Kidney (tissue), 14 donors: Measurements from ENCODE around the gene TMEM271. TPM values are rescaled to one million over a fixed set of nuclear protein-coding genes. Genes with fewer than 3 reads are reported as not detected.

Source experiments
- DNase-seq, 5 donors: peaks; one replicate each; pipeline ENCODE4 v3.0.0-alpha.2; 2013 to 2020
- FAIRE-seq: peaks from 2 replicates; lab custom pipeline; 2012; peaks lifted over from hg19 to GRCh38; lab: Jason Lieb, UNC
- H3K27ac ChIP-seq, 2 donors: one replicate each; pipeline ENCODE4 v1.7.0; 2013; ENCODE audit warnings: low read depth in 2 of 2, low read length in 2 of 2, inconsistent platforms in 1 of 2
- H3K27me3 ChIP-seq: one replicate; pipeline ENCODE4 v1.7.1; 2013; ENCODE audit warnings: low read length, inconsistent platforms; ENCODE audit not compliant: control insufficient read depth, insufficient read depth
- H3K36me3 ChIP-seq, 3 donors: one replicate each; pipeline versions ENCODE4 v1.7.0 to v1.7.1; 2013; ENCODE audit warnings: low read length in 3 of 3, control low read depth in 1 of 3, inconsistent platforms in 1 of 3; ENCODE audit not compliant: insufficient read depth in 3 of 3, control insufficient read depth in 2 of 3
- H3K4me1 ChIP-seq, 3 donors: one replicate each; pipeline versions ENCODE4 v1.7.0 to v1.7.1; 2013; ENCODE audit warnings: low read length in 3 of 3, inconsistent platforms in 1 of 3, low read depth in 1 of 3; ENCODE audit not compliant: control insufficient read depth in 2 of 3, insufficient read depth in 2 of 3
- H3K4me3 ChIP-seq, 3 donors: one replicate each; pipeline versions ENCODE4 v1.7.0 to v1.8.1; 2013; ENCODE audit warnings: low read length in 3 of 3, control low read depth in 1 of 3, inconsistent platforms in 1 of 3
- H3K9ac ChIP-seq, 3 donors: one replicate each; pipeline versions ENCODE4 v1.7.0 to v1.7.1; 2013; ENCODE audit warnings: low read length in 3 of 3, control low read depth in 1 of 3, inconsistent platforms in 1 of 3
- H3K9me3 ChIP-seq, 3 donors: one replicate each; pipeline versions ENCODE4 v1.7.0 to v1.7.1; 2013; ENCODE audit warnings: low read length in 3 of 3, control low read depth in 1 of 3, inconsistent platforms in 1 of 3; ENCODE audit not compliant: control insufficient read depth in 2 of 3, insufficient read depth in 1 of 3
- intact Hi-C: fragments of 100-400 bp; cut with DNase I; formaldehyde crosslinking; loops from one replicate; pipeline ENCODE4 v1.11.1; 2022
- polyA plus RNA-seq: library from polyadenylated mRNA; stranded (reverse); fragments of 350-450 nt; fragmentation: Illumina TruSeq; extraction: RNeasy Lipid Tissue Mini Kit (QIAGEN cat#74804); gene quantifications from one replicate; pipeline ENCODE4 v1.2.3, GENCODE V29; 2014; ENCODE audit warnings: low read depth, low replicate concordance; ENCODE audit not compliant: insufficient read depth
- total RNA-seq: library from RNA; stranded (reverse); fragmentation: NEBNext Ultra II Directional; extraction: Animal tissue kit (Norgen Biotek cat#: 25700); gene quantifications from one replicate; pipeline ENCODE4 v1.2.1, GENCODE V29; 2021
- TF ChIP-seq, protein P1 (sequence below): IDR thresholded peaks from 3 replicates; pipeline ENCODE4 v1.5.1; 2012; ENCODE audit warnings: mild to moderate bottlenecking, moderate library complexity, borderline replicate concordance; ENCODE audit not compliant: insufficient read depth; ENCODE audit errors: extremely low read depth
- donor health status: control.
- donor health status: control.
- donor health status: control.
- donor health status: control.
- donor health status: control.
- donor health status: DM: yes; HTN: yes; CAD: no.
- donor health status: Normal renal cell carcinoma (clear cell type).

Gene TMEM271
- total and polyA plus RNA-seq, 2 donors from 2014 or later = not detected

DNA sequence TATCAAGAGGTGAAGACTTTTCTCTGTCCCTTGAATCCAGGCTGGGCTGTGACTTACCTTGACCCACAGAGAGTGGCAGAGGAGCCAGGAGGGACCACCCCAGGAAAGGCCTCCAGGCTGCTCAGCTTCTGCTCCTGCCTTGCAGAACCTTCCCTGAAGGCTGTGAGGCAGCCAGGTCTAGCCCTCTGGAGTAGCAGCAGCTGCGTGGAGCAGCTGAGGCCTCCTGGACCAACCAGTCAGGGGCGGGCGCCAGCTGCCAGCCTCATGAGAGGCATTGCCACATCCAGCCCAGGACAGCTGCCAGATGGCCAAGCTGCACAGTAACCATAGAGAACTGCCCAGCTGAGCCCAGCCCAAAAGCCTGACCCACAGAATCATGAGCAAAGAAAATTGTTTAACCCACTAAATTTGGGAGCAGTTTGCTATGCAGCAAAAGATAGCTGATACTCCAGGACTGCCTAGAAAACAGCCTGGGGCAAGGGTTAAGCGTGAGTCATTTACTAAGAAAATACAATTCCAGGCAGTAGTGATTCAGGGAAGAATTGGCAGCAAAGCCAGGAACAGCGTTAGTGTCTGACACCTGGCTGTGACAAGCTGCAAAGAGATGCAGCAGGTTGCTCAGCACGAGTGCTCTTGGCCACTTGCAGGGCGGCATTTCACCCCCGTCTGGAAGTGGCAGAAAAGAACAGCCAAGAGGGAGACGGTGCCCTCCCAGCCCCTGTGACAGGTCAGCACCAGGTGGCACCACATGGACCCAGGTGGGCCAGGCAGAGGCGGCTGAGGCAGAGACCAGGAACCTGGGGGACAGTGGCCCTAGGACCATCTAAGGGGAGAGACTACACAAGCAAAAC is 34.5 kb upstream of the TMEM271 start:
- intact Hi-C loops = no loop called here
- H3K9me3 ChIP-seq = no peaks in the 10 kb centered on the region
- peak in 2 of 5 donors; percentile 25 to 26 for DNase-seq
- no peaks in the 10 kb centered on the region for H3K27me3 ChIP-seq
- no peak overlapping the region for H3K4me3 ChIP-seq
- H3K9ac ChIP-seq = no peak overlapping the region
- H3K4me1 ChIP-seq = no peaks in the 10 kb centered on the region
- TF ChIP-seq, protein P1, sequence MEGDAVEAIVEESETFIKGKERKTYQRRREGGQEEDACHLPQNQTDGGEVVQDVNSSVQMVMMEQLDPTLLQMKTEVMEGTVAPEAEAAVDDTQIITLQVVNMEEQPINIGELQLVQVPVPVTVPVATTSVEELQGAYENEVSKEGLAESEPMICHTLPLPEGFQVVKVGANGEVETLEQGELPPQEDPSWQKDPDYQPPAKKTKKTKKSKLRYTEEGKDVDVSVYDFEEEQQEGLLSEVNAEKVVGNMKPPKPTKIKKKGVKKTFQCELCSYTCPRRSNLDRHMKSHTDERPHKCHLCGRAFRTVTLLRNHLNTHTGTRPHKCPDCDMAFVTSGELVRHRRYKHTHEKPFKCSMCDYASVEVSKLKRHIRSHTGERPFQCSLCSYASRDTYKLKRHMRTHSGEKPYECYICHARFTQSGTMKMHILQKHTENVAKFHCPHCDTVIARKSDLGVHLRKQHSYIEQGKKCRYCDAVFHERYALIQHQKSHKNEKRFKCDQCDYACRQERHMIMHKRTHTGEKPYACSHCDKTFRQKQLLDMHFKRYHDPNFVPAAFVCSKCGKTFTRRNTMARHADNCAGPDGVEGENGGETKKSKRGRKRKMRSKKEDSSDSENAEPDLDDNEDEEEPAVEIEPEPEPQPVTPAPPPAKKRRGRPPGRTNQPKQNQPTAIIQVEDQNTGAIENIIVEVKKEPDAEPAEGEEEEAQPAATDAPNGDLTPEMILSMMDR = no peak
- no peaks in the 10 kb centered on the region for H3K36me3 ChIP-seq
- H3K27ac ChIP-seq = no peak overlapping the region
- FAIRE-seq = no peak

DNA sequence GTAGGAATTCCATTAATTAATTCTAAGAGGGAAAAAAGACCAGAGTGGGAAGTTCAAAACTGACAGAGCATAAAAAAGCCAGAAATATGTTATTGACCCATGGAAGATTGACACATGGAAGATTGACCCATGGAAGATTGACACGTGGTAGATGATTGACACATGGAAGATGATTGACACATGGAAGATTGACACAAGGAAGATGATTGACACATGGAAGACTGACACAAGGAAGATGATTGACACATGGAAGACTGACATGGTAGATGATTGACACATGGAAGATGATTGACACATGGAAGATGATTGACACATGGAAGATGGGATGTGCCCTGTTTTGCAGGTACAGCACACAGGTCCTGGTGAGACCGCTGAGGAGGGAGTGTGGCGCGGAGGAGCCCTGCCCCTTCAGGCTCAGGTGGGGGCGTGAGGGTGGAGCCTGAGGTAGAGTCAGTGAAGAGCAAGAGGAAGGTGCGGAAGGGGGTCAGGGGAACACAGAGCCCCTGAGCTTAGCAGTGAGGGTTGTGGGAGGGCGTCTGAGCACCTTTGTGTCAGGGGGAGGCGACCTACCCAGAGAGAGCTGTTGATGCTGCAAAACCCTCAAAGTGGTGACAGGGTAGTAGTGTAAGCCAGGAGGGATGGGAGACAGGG is 33.4 kb upstream of the TMEM271 start:
- FAIRE-seq (no peak), DNase-seq (no peak)
- Histone ChIP-seq H3K9me3 (no peaks in the 10 kb centered on the region), H3K4me1 (no peaks in the 10 kb centered on the region), H3K9ac (no peak overlapping the region), H3K4me3 (no peak overlapping the region), H3K27me3 (no peaks in the 10 kb centered on the region), H3K36me3 (no peaks in the 10 kb centered on the region), H3K27ac (no peak overlapping the region)
- intact Hi-C loops = no loop called here
- TF ChIP-seq, protein P1 = no peak

DNA sequence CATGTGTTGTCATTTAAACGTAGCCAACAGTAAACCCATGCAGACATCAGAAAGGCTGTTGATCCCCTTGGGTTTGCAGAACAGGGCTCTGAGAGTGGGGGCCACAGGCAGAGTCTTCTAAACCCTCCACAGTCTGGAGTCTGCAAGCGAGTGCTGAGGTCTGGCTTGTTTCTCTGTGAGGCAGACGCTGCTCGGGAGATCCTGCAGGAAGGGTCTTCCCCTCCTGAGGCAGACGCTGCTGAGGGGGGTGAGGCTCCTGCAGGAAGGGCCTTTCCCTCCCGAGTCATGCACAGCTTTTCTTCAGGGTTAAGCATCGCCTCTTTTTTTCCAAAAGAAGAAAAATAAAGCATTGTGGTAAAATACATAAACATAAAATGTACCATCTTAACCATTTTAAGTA is 32.1 kb upstream of the TMEM271 start:
- H3K27me3 ChIP-seq = no peaks in the 10 kb centered on the region
- no peak overlapping the region for H3K4me3 ChIP-seq
- TF ChIP-seq, protein P1 = no peak
- H3K9me3 ChIP-seq = no peaks in the 10 kb centered on the region
- H3K4me1 ChIP-seq = no peaks in the 10 kb centered on the region
- intact Hi-C loops = no loop called here
- DNase-seq (no peak), FAIRE-seq (no peak)
- H3K9ac ChIP-seq = no peak overlapping the region
- H3K36me3 ChIP-seq = no peaks in the 10 kb centered on the region
- no peak overlapping the region for H3K27ac ChIP-seq
